GM19328 (cell line): ENCODE measurements around the gene AGBL3.
A peak's percentile ranks its signal among the peaks of the same experiment; 100 is the strongest.

Experiments used
- ATAC-seq: cut with Tn5 transposase; IDR thresholded peaks from one replicate; pipeline ENCODE4 v1.9.1; 2021; ENCODE audit warnings: mild to moderate bottlenecking, moderate library complexity; ENCODE audit not compliant: unreplicated experiment

Gene AGBL3

DNA sequence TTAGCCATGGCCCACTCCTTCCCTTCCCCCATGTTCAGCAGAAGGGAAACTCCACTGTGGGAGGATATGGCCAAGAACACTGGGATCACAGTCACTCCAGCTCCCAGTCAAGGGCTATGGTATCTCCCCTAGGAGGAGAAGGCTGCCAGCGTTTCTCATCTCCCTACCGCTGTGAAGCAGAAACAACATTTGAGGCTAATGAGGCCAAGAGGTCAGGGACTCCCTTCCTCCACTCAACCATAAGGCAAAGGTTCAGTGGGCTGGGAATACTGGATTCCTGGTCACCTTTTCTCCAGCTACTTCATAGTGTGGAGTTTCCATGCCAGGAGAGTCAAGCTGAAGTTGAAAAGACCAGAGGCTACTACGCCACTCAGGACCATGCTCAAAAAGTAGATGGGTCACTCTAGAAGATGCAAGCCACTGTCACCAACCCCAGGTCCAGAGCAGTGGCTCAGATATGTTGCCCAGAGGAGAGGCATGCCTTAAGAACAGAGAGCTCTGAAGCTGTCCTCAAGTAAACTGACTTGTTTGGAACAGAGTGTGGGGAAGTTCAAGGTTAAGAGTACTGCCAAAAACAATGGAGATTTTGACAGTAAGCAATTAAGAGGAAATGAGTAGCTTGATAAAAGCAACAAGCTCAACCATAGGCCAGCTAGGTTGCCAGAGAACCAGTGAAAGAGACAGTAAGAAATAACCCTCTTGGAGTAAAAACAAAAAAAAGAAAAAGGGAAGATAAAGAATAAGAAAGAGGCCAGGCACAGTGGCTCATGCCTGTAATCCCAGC is 157.8 kb downstream of the AGBL3 start:
- ATAC-seq, result no peak

DNA sequence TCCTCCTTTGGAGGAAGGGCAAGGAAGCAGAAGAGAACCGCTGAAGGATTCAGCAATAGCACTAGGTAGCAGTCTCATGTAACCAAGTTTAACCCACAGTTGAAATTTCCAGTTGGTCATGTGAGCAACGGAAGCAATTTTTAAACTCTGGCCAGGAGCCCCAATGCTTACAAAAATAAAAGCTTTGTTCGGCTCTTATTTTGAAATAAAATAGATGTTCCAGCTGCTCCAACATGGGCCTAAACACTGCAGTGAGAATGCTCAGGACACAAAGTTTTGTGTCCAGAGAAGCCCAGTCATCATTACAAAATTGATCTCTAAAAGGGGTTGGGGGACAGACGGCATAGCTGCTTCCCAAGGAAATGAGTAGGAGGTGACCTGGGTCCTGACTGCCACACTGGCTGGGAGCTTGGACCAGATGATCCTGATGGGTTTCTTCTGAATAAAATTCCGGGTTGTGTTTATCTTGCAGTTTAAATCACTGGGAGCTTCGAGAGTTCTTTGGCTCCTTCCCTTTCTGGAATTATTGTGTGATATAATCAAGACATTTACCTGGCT is 161.1 kb downstream of the AGBL3 start:
- no peak for ATAC-seq

- peak; percentile 52 for ATAC-seq
Observed at GRCh38 chr7:135147899-135148721, 161.8 kb downstream of the AGBL3 start, which contains the start of gene TMEM140. TMEM140 (plus strand) TSS chr7:135148072; CDS start chr7:135164442, 16,370 bp downstream.

GRCh38 chr7:135150072-135150782 is 163.9 kb downstream of the AGBL3 start:
- no peak for ATAC-seq

DNA sequence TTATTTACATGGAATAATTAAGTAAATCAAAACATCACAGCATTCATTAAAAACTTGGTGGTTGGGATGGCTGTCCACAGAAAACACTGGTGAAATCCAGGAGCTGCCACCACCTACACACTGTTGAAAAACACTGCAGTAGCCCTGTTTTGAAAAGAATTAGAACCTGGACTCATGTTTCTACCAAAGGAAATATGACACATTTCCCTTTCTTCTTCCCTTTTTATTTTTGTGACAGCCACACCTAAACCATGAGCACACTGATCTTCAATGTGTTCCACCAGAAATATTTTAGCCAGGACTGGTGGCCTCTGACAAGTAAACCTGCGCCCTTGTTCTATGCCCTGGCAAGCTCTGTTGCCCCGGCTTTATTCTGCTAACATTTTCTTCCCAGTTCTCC is 164.8 kb downstream of the AGBL3 start:
- no peak for ATAC-seq

GRCh38 chr7:135151533-135151932 is 165.2 kb downstream of the AGBL3 start:
- no peak for ATAC-seq

- no peak for ATAC-seq
Observed at GRCh38 chr7:135152442-135152841, 166.1 kb downstream of the AGBL3 start.

GRCh38 chr7:135154734-135155133 is 168.4 kb downstream of the AGBL3 start:
- ATAC-seq, result no peak

DNA sequence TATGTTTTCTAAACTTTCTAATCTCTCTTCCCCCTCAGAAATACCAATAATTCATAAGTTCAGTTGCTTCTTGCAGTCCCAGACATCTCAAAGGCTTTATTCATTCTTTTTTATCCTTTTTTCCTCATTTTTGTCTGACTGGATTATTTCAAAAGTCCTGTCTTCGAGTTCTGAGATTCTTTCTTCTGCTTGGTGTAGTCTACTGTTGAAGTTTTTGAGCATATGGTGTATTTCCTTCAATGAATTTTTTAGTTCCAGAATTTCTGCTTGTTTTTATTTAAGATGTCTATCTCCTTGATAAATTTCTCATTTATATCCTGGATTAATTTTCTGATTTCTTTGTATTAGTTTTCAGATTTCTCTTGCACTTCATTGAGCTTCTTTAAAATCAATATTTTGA is 170.0 kb downstream of the AGBL3 start:
- ATAC-seq, result no peak

DNA sequence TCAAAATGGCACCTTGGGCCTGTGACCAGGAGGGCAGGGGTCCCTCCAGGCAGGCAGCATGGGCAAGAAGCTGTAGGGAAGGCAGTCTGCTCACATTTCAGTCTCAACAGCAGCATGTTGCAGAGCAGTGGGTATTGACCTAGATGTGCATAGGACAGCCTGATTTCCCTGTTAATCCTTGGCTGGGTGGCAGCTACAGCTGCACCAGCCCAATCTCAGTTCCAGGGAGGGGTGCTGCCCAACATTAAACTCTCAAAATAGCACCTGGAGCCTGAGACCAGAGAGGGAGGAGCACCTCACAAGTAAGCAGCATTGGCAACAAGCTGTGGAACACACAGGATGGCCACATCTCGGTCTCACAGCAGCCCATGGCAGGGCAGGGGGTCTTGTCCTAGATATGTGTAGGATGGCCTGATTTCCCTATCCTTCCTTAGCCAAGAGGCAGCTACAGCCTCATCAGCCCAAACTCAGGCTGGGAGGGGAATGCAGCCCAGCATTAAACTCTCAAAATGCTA is 171.9 kb downstream of the AGBL3 start:
- no peak for ATAC-seq

DNA sequence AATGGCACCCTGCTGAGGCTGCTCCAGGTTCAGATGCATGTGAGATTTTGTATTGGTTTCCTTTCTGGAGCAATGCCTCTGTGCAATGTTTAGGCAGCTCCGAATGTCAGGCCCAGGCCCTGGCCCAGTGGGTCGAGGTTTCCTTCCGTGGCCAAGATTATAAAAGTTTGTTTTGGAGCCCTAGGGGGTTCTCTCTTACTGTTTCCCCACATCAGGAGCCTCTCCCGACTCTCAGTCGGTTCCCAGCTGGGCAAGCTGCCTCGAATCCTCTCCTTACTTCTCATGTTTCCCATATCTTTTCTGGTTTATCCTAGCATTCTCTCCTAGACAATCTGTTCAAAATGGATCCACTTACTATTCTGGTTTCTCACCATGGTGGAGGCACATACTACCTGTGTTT is 172.6 kb downstream of the AGBL3 start:
- no peak for ATAC-seq

DNA sequence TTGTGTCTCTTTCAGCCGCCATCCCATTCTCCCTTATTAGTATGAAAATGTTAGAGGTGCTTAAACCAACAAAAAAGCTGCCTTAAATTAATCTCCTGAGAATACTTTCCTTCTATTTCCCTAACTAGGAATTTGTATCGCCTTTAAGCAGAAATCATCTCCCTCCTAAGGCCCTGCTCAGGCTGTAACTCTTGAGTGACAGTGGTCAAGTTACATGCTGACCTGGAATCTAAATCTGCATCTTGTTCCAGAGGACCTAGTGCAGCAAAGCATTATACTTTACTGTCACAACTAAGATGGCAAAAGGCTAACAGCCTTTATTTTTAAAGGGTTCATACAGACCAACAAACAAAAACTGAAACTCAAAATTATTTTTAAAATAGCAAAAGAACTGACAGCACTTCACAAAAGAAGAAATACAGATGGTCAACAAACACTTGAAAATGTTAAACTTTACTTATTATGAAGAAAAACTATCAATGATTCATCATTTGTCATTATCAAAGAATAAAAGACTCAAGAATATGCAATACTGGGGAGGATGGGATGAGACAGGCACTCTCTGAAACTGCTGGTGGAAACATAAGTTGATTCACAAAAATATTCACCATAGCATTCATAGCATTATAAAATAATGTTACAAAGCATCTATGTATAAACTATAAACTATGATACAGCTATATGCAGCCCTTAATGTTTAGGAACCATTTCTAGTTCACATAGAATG is 173.2 kb downstream of the AGBL3 start:
- ATAC-seq, result no peak

DNA sequence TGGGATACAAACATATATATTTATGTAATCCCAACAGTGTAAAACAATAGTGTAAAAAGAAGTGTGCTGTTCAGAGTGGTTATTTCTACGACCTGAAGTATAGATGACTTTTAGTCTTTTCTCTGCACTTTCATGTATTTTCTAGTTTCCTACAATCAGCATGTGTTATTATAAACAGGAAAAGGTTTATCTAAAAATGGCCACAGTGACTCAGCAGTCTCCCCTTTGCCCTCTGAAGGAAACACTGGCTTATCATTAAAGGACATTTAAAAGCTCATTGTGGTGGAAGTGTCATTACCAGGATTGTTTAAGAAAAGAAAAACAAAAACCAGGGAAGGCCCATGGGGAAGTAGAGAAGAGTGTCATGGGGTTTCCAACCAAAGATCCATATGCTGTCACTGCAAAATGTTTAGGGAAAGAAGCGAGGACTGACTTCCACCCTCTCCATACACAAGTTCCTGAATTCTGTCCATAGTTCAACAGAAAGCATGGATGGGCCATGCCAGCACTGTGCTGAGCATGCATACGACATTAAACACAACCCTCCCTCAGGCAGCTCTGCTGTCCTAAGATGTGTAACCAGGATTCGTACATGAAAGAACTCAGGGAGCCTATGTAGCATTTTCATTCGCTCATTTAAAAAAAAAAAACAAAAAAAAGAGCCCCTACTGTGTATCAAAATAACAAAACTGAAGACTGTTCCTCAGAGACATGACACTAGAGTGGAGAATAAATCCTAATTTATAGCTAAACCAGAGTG is 174.0 kb downstream of the AGBL3 start:
- ATAC-seq, result no peak

- ATAC-seq, result no peak
Observed at GRCh38 chr7:135160858-135161653, 174.7 kb downstream of the AGBL3 start.

DNA sequence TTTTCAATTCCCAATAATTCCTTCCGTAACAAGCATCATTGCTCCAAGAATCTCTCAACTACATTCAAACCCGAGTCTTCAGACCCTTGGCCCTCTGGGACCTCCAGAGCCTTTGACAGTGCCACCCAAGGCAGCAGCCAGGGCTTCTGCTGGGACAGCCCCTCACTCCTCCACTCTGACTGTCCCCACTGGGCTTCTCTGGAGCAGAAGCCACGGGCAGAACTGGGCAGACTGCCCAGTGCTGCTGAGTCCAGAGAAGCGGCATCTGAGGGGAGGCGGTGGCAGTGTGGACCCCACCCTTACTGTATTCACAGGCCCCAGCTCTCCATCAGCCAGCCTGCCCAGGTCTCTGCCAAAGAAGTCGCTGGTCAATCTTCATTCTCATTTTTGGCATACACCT is 175.4 kb downstream of the AGBL3 start:
- ATAC-seq, result no peak

- ATAC-seq, result no peak
Observed at GRCh38 chr7:135162382-135163001, 176.2 kb downstream of the AGBL3 start.

GRCh38 chr7:135164357-135165061 is 178.2 kb downstream of the AGBL3 start:
- no peak for ATAC-seq

DNA sequence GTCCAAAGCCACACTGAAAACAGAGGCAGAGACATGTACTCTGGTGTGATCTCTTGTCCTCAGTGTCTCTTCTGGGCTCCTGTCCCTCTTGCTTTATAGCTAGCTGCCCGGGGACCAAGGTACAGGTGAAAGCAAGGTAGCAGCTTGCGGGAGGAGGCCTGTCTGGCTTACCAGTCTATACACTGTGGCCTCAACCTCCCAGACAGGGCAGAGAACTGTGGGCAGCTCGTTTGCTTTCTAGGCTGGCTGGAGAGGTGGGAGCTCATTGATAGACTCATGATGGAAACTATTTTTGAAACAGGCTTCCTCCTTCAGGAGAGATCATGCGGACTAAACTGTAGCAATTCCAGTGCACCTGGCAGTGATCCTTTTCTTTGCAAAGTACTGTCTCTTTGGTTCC is 179.6 kb downstream of the AGBL3 start:
- ATAC-seq, result no peak
